HepG2 (cell line): ENCODE data around the gene OR51D1. TPM values are rescaled to one million over a fixed set of nuclear protein-coding genes. Genes with fewer than 3 reads are reported as not detected.

Experiments
- ATAC-seq: fragments of 200-7000 bp; cut with Tn5 transposase; 3 replicates; pipeline ENCODE4 v1.9.1; 2020; ENCODE audit warnings: mild to moderate bottlenecking, moderate library complexity
- BruUV-seq: library from RNA; stranded (reverse); fragments of 400-500 nt; replicated peaks from 2 replicates; lab custom pipeline; 2021; lab: Mats Ljungman, UMichigan
- CTCF ChIA-PET: fragments of 300-600 bp; formaldehyde crosslinking; extraction: SDS; loops from one replicate; lab custom pipeline; 2021; ENCODE audit warnings: low total read pairs, inconsistent platforms, low intra/inter-chr PET ratio; lab: Yijun Ruan, JAX
- POLR2A ChIA-PET: fragments of 350-600 bp; sonication (Branson Sonifier 250); formaldehyde crosslinking; loops from one replicate; lab custom pipeline; 2020; ENCODE audit warnings: antibody characterized with exemption, inconsistent platforms; lab: Yijun Ruan, JAX
- DNase-seq: peaks from one replicate; pipeline ENCODE4 v3.0.0-alpha.2; 2015; ENCODE audit warnings: low spot score
- FAIRE-seq: peaks from 3 replicates; lab custom pipeline; 2011; peaks lifted over from hg19 to GRCh38; lab: Jason Lieb, UNC
- H2AFZ ChIP-seq: one replicate; pipeline ENCODE4 v1.6.1; 2011; ENCODE audit warnings: low read length, inconsistent platforms
- H3K27ac ChIP-seq: fragments of 300-600 bp; 3 replicates; pipeline ENCODE4 v1.8.0; 2011; ENCODE audit warnings: mixed run types, mild to moderate bottlenecking, mixed read lengths, low read length, inconsistent platforms; ENCODE audit not compliant: insufficient read depth; ENCODE audit errors: extremely low read length
- H3K27me3 ChIP-seq, 2 experiments: fragments of 200-600 bp in 1 of 2; 2 replicates in 1 of 2; 3 replicates in 1 of 2; pipeline versions ENCODE4 v1.6.0 to v1.8.0; 2011; ENCODE audit warnings: low read length in 2 of 2, mild to moderate bottlenecking in 2 of 2, moderate library complexity in 2 of 2, inconsistent platforms in 1 of 2; ENCODE audit not compliant: insufficient read depth in 2 of 2, control insufficient read depth in 1 of 2
- H3K36me3 ChIP-seq, 2 experiments: fragments of 200-600 bp in 1 of 2; replicated peaks in 1 of 2; 2 replicates in 1 of 2; 3 replicates in 1 of 2; pipeline versions ENCODE4 v1.5.1 to v1.8.0; 2011; ENCODE audit warnings: low read length in 2 of 2, inconsistent platforms in 1 of 2; ENCODE audit not compliant: insufficient read depth in 2 of 2, control insufficient read depth in 1 of 2
- H3K4me1 ChIP-seq: 2 replicates; pipeline ENCODE4 v1.5.1; 2012; ENCODE audit warnings: low read length, inconsistent platforms; ENCODE audit not compliant: insufficient read depth
- H3K4me2 ChIP-seq: 2 replicates; pipeline ENCODE4 v1.6.0; 2011; ENCODE audit warnings: low read depth, low read length, inconsistent platforms
- H3K4me3 ChIP-seq, 3 experiments: fragments of 200-600 bp in 1 of 3; sonication (generic), shearing (Covaris generic) in 1 of 3; replicated peaks in 1 of 3; 2 replicates each; pipeline ENCODE4 v1.5.1; 2011 to 2016; ENCODE audit warnings: low read length in 3 of 3, inconsistent platforms in 2 of 3, low read depth in 2 of 3, mild to moderate bottlenecking in 2 of 3, control low read depth in 1 of 3, mixed read lengths in 1 of 3; ENCODE audit not compliant: insufficient read depth in 1 of 3
- H3K79me2 ChIP-seq: one replicate; pipeline ENCODE4 v1.6.1; 2011; ENCODE audit warnings: low read length, inconsistent platforms; ENCODE audit not compliant: insufficient read depth
- H3K9ac ChIP-seq: 2 replicates; pipeline ENCODE4 v1.6.0; 2011; ENCODE audit warnings: mild to moderate bottlenecking, low read depth, low read length, inconsistent platforms; ENCODE audit not compliant: insufficient read depth
- H3K9me3 ChIP-seq: 2 replicates; pipeline ENCODE4 v1.5.1; 2012; ENCODE audit warnings: mild to moderate bottlenecking, low read length
- H4K20me1 ChIP-seq: 2 replicates; pipeline ENCODE4 v1.6.0; 2011; ENCODE audit warnings: inconsistent platforms, mild to moderate bottlenecking, low read length, moderate library complexity; ENCODE audit not compliant: insufficient read depth
- ARHGAP35 ChIP-seq: sonication (generic); formaldehyde crosslinking; IDR thresholded peaks from 2 replicates; pipeline ENCODE4 v1.9.0; 2022; ENCODE audit warnings: mild to moderate bottlenecking, inconsistent platforms, moderate library complexity, missing genetic modification reagents, borderline replicate concordance
- FUBP1 ChIP-seq: sonication (generic); formaldehyde crosslinking; IDR thresholded peaks from 2 replicates; pipeline ENCODE4 v1.5.1; 2020; ENCODE audit warnings: missing genetic modification reagents, mild to moderate bottlenecking, borderline replicate concordance
- HIVEP1 ChIP-seq: sonication (generic); formaldehyde crosslinking; IDR thresholded peaks from 2 replicates; pipeline ENCODE4 v1.4.0; 2020; ENCODE audit warnings: mild to moderate bottlenecking, missing genetic modification reagents
- HMG20A ChIP-seq: IDR thresholded peaks from 2 replicates; pipeline ENCODE4 v1.6.1; 2016; ENCODE audit warnings: borderline replicate concordance
- JDP2 ChIP-seq: sonication (generic); formaldehyde crosslinking; IDR thresholded peaks from 2 replicates; pipeline ENCODE4 v1.8.1; 2022; ENCODE audit warnings: missing genetic modification reagents, borderline replicate concordance
- LBX2 ChIP-seq: sonication (generic); formaldehyde crosslinking; IDR thresholded peaks from 2 replicates; pipeline ENCODE4 v1.5.0; 2020; ENCODE audit warnings: missing genetic modification reagents, mild to moderate bottlenecking, borderline replicate concordance
- SSRP1 ChIP-seq: IDR thresholded peaks from 2 replicates; pipeline ENCODE4 v1.6.1; 2016; ENCODE audit warnings: control low read depth
- ZNF75D ChIP-seq: sonication (generic); formaldehyde crosslinking; IDR thresholded peaks from 2 replicates; pipeline ENCODE4 v1.8.1; 2023; ENCODE audit warnings: missing genetic modification reagents, mild to moderate bottlenecking, borderline replicate concordance
- WGBS: methylation state at CpG from one replicate; pipeline ENCODE4 v1.1.6; 2017; ENCODE audit warnings: low lambda C conversion rate; 5-methylcytosine and 5-hydroxymethylcytosine counted together
- in situ Hi-C: cut with HindIII; loops from 2 replicates; pipeline ENCODE4 v1.10.0; 2017; ENCODE audit warnings: low pct_unique_long_range_greater_than_20kb; ENCODE audit not compliant: extremely low pct_ligation_motif_present
- intact Hi-C: fragments of 100-400 bp; cut with micrococcal nuclease; formaldehyde crosslinking; loops from one replicate; pipeline ENCODE4 v1.10.0; 2022; ENCODE audit not compliant: unreplicated experiment
- polyA plus RNA-seq, 8 experiments: library from polyadenylated mRNA; depleted of rRNA in 3 of 8; stranded (reverse) in 7 of 8; unstranded in 1 of 8; fragments of >200 nt; fragmentation: Illumina TruSeq in 4 of 8; extraction: Trizol in 4 of 8; gene quantifications; 2 replicates each; pipeline versions ENCODE4 v1.2.1 to v1.2.3, GENCODE V29; 2011 to 2016; ENCODE audit warnings: low read depth in 4 of 8, missing spikeins in 1 of 8, mixed read lengths in 1 of 8; ENCODE audit not compliant: insufficient read depth in 1 of 8
- total RNA-seq, 5 experiments: library from RNA; depleted of rRNA; stranded (reverse); fragments of >200 nt; fragmentation: Illumina TruSeq; extraction: Trizol; gene quantifications; 2 replicates each; pipeline ENCODE4 v1.2.3, GENCODE V29; 2016; ENCODE audit warnings: low read depth in 1 of 5

The OR51D1 gene
- total and polyA plus RNA-seq, 2 of the 13 experiments (the other 11 are each of a cell fraction or from before 2014, with no cell fraction given): not detected

- Histone ChIP-seq H3K9me3 (no peaks in the 10 kb centered on the region), H3K36me3 (no peaks in the 10 kb centered on the region), H3K4me3 (no peak overlapping the region), H2AFZ (no peak overlapping the region), H3K4me2 (no peak overlapping the region), H4K20me1 (no peaks in the 10 kb centered on the region)
- under 1% methylated on average over 5 of the region's 5 CpGs for WGBS
- ATAC-seq (no peak), FAIRE-seq (no peak), DNase-seq (no peak)
- ChIA-PET CTCF (no interaction called here), POLR2A (no interaction called here)
- TF ChIP-seq ZNF75D (CRISPR knock-in tag) (no peak), SSRP1 (CRISPR knock-in tag) (no peak), ARHGAP35 (CRISPR knock-in tag) (no peak), JDP2 (CRISPR knock-in tag) (no peak), FUBP1 (no peak), LBX2 (CRISPR knock-in tag) (no peak), HMG20A (no peak), HIVEP1 (no peak)
- TF ChIP-seq, all 625 proteins: peak for 0
- Histone ChIP-seq H3K79me2 (no peaks in the 10 kb centered on the region), H3K27ac (no peak overlapping the region), H3K9ac (no peak overlapping the region), H3K4me1 (no peaks in the 10 kb centered on the region), H3K27me3 (peaks cover 0 to 37% of the 10 kb centered on the region in 2 experiments; a peak in 4 of 5 replicates)
- intact Hi-C loops (no loop called here), in situ Hi-C loops (no loop called here)
- BruUV-seq: no TSS peak
These were observed 5.8 kb downstream of the OR51D1 start for GRCh38 chr11:4643076-4643475.
